ENCODE measurements around the gene IGFBP2.

Gene IGFBP2

GRCh38 chr2:216624251-216624650 lies 9.0 kb upstream of the IGFBP2 start:
- no peak for TF ChIP-seq ZFX (IDR thresholded peaks at IDR 0.05; ENCODE audit: borderline replicate concordance)
- TF ChIP-seq, protein P1, sequence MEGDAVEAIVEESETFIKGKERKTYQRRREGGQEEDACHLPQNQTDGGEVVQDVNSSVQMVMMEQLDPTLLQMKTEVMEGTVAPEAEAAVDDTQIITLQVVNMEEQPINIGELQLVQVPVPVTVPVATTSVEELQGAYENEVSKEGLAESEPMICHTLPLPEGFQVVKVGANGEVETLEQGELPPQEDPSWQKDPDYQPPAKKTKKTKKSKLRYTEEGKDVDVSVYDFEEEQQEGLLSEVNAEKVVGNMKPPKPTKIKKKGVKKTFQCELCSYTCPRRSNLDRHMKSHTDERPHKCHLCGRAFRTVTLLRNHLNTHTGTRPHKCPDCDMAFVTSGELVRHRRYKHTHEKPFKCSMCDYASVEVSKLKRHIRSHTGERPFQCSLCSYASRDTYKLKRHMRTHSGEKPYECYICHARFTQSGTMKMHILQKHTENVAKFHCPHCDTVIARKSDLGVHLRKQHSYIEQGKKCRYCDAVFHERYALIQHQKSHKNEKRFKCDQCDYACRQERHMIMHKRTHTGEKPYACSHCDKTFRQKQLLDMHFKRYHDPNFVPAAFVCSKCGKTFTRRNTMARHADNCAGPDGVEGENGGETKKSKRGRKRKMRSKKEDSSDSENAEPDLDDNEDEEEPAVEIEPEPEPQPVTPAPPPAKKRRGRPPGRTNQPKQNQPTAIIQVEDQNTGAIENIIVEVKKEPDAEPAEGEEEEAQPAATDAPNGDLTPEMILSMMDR (IDR thresholded peaks at IDR 0.05), result no peak
- no peak overlapping the region for H3K27ac ChIP-seq

- no peak overlapping the region for H3K27ac ChIP-seq
- no peak for TF ChIP-seq ZFX (IDR thresholded peaks at IDR 0.05; ENCODE audit: borderline replicate concordance)
- TF ChIP-seq, protein P1 (IDR thresholded peaks at IDR 0.05), result no peak
Measured at GRCh38 chr2:216626168-216626874, 6.9 kb upstream of the IGFBP2 start.

- H3K27ac ChIP-seq, result no peak overlapping the region
- TF ChIP-seq, protein P1 (IDR thresholded peaks at IDR 0.05), result no peak
- no peak for TF ChIP-seq ZFX (IDR thresholded peaks at IDR 0.05; ENCODE audit: borderline replicate concordance)
Measured at GRCh38 chr2:216626875-216627245, 6.4 kb upstream of the IGFBP2 start.

DNA sequence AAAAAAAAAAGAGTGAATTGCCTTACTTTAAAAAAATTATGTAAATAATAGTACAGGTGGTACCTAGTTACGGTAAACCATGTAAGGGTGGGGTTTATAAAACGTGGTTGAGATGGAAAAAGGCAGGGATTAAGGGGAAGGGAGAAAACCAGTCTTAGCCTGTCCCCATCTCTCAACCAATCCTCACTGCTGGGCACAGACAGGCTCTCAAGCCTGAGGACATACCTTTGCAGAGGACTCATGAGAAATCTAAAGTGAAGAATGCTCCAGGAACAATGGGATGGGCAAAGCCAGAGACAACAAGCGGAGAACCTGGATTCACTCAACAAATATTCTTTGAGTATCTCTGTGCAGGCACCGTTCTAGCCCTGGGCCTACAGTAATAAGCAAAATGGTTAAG lies 3.4 kb upstream of the IGFBP2 start:
- TF ChIP-seq ZFX (IDR thresholded peaks at IDR 0.05; ENCODE audit: borderline replicate concordance), result no peak
- TF ChIP-seq, protein P1 (IDR thresholded peaks at IDR 0.05), result no peak
- no peak overlapping the region for H3K27ac ChIP-seq

DNA sequence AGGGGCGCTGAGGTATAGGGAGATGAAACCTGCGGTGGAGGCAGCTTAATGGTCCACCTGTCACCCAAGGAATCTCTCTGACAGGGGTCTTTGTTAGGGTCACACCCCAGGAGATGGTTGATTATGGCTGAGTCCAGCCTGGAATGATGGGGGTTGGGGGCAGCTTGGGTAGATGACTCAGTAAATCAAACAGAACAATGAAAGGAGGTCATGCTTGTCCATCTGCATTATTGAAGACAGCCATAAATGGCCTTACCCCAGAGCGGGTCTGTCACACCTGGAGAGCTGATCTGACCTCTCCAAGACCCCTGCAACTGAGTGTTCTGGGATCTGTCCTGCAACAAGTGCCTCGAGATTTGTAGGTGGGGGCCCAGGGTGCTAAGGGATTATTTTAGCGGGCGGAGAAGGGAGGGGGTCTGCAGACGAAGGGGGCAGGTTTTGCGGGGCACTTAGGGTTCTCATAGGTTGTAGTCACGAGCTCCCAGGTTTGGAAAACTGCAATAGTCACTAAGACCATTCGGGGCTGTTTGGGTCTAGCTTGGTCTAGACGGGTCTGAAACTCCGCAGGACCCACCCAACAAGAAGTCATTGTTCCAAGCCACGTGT lies 771 bp upstream of the IGFBP2 start:
- no peak overlapping the region; the same call in 1 of the 2 replicates for H3K27ac ChIP-seq
- TF ChIP-seq, protein P1 (IDR thresholded peaks at IDR 0.05), result no peak
- no peak for TF ChIP-seq ZFX (IDR thresholded peaks at IDR 0.05; ENCODE audit: borderline replicate concordance)

GRCh38 chr2:216633616-216634369 lies 573 bp downstream of the IGFBP2 start:
- H3K27ac ChIP-seq, result peak overlapping the region; percentile 46
- no peak for TF ChIP-seq ZFX (IDR thresholded peaks at IDR 0.05; ENCODE audit: borderline replicate concordance)
- TF ChIP-seq, protein P1 (IDR thresholded peaks at IDR 0.05), result peak; percentile 13; the same call in 1 of the 2 replicates
